Lung (tissue), 12 donors: Measurements from ENCODE around the gene ZNF804B. TPM values are rescaled to one million over a fixed set of nuclear protein-coding genes. Genes with fewer than 3 reads are reported as not detected.

Source experiments
- ATAC-seq: fragments of 200-7000 bp; cut with Tn5 transposase; one replicate; pipeline ENCODE4 v1.9.1; 2020; ENCODE audit warnings: moderate number of reproducible peaks; ENCODE audit not compliant: insufficient read depth, low FRiP score
- DNase-seq, 3 donors: peaks; one replicate each; pipeline ENCODE4 v3.0.0-alpha.2; 2013 to 2017
- H3K27ac ChIP-seq, 2 donors: one replicate each; pipeline ENCODE4 v1.5.1; 2013; ENCODE audit warnings: mild to moderate bottlenecking in 2 of 2, moderate library complexity in 2 of 2, control low read depth in 1 of 2, inconsistent platforms in 1 of 2, low read depth in 1 of 2, low read length in 1 of 2
- H3K27me3 ChIP-seq, 3 donors: one replicate each; pipeline ENCODE4 v1.5.1; 2013; ENCODE audit warnings: low read length in 2 of 3; ENCODE audit not compliant: control insufficient read depth in 3 of 3, insufficient read depth in 3 of 3
- H3K36me3 ChIP-seq, 4 donors: one replicate each; pipeline ENCODE4 v1.5.1; 2013; ENCODE audit warnings: low read length in 4 of 4, mild to moderate bottlenecking in 1 of 4, moderate library complexity in 1 of 4; ENCODE audit not compliant: control insufficient read depth in 4 of 4, insufficient read depth in 4 of 4
- H3K4me1 ChIP-seq, 5 donors: one replicate each; pipeline ENCODE4 v1.5.1; 2013; ENCODE audit warnings: low read length in 5 of 5, mild to moderate bottlenecking in 2 of 5, moderate library complexity in 1 of 5; ENCODE audit not compliant: control insufficient read depth in 5 of 5, insufficient read depth in 5 of 5
- H3K4me3 ChIP-seq: one replicate; pipeline ENCODE4 v1.5.1; 2013; ENCODE audit warnings: mild to moderate bottlenecking, control low read depth, moderate library complexity
- H3K9ac ChIP-seq, 2 donors: one replicate each; pipeline ENCODE4 v1.5.1; 2013; ENCODE audit warnings: low read length in 2 of 2, control low read depth in 1 of 2; ENCODE audit not compliant: insufficient read depth in 1 of 2
- H3K9me3 ChIP-seq, 4 donors: one replicate each; pipeline ENCODE4 v1.5.1; 2013; ENCODE audit warnings: low read length in 3 of 4, mild to moderate bottlenecking in 1 of 4, moderate library complexity in 1 of 4; ENCODE audit not compliant: control insufficient read depth in 4 of 4, insufficient read depth in 3 of 4
- CTCF ChIP-seq: IDR thresholded peaks from 2 replicates; pipeline ENCODE4 v1.5.1; 2012; ENCODE audit warnings: mild to moderate bottlenecking; ENCODE audit errors: control extremely low read depth, extremely low read depth
- WGBS, 2 donors: extraction: QIAGEN DNeasy Blood & Tissue Kit; methylation state at CpG; one replicate each; pipeline ENCODE4 v1.1.7; 2013; 5-methylcytosine and 5-hydroxymethylcytosine counted together
- polyA plus RNA-seq, 2 donors: library from polyadenylated mRNA; stranded (reverse); fragments of 200-250 nt; gene quantifications; one replicate each; pipeline ENCODE4 v1.2.1, GENCODE V29; 2013
- total RNA-seq, 2 donors: library from RNA; depleted of rRNA in 1 of 2; stranded (reverse); fragments of >200 nt in 1 of 2; gene quantifications; one replicate each; pipeline ENCODE4 v1.2.1, GENCODE V29; 2014 to 2021
- donor health status: control.
- donor health status: control.
- donor health status: Bipolar disorder and iron deficiency.
- donor health status: healthy.
- donor health status: DM: yes; HTN: yes; CAD: no.

The ZNF804B gene
- total and polyA plus RNA-seq, 4 donors = not detected

- Histone ChIP-seq H3K4me3 (no peak overlapping the region), H3K27me3 (no peaks in the 10 kb centered on the region), H3K9me3 (no peaks in the 10 kb centered on the region), H3K4me1 (no peaks in the 10 kb centered on the region), H3K9ac (no peak overlapping the region), H3K36me3 (no peaks in the 10 kb centered on the region), H3K27ac (no peak overlapping the region)
- no peak for DNase-seq
- no peak for ATAC-seq
- TF ChIP-seq CTCF = no peak
- WGBS, 2 donors = 81 to 90% methylated on average over 1 of the region's 1 CpG
Observed at GRCh38 chr7:88969167-88969566, 209.7 kb downstream of the ZNF804B start.

GRCh38 chr7:88985295-88985694 lies 225.8 kb downstream of the ZNF804B start:
- WGBS, 2 donors = 74 to 90% methylated on average over 5 of the region's 5 CpGs
- Histone ChIP-seq H3K27ac (no peak overlapping the region), H3K27me3 (no peaks in the 10 kb centered on the region), H3K4me3 (no peak overlapping the region), H3K36me3 (no peaks in the 10 kb centered on the region), H3K9me3 (peaks cover 0 to 2% (median 0%) of the 10 kb centered on the region in 4 donors), H3K9ac (no peak overlapping the region), H3K4me1 (no peaks in the 10 kb centered on the region)
- ATAC-seq (no peak), DNase-seq (no peak)
- no peak for TF ChIP-seq CTCF

GRCh38 chr7:89001306-89001705 lies 241.8 kb downstream of the ZNF804B start:
- no peaks in the 10 kb centered on the region for H3K4me1 ChIP-seq
- DNase-seq (no peak), ATAC-seq (no peak)
- no peaks in the 10 kb centered on the region for H3K36me3 ChIP-seq
- H3K9ac ChIP-seq = no peak overlapping the region
- 77 to 86% methylated on average over 1 of the region's 1 CpG for WGBS, 2 donors
- H3K9me3 ChIP-seq = no peaks in the 10 kb centered on the region
- no peak overlapping the region for H3K27ac ChIP-seq
- no peak for TF ChIP-seq CTCF
- H3K27me3 ChIP-seq = no peaks in the 10 kb centered on the region
- no peak overlapping the region for H3K4me3 ChIP-seq
